Measurements from ENCODE around the gene CEP72.
"Not testable (repeated sequence)": the region's sequence is repeated elsewhere in the genome, so short reads cannot be mapped to it uniquely, and the experiment has no call there.

CEP72 gene

DNA sequence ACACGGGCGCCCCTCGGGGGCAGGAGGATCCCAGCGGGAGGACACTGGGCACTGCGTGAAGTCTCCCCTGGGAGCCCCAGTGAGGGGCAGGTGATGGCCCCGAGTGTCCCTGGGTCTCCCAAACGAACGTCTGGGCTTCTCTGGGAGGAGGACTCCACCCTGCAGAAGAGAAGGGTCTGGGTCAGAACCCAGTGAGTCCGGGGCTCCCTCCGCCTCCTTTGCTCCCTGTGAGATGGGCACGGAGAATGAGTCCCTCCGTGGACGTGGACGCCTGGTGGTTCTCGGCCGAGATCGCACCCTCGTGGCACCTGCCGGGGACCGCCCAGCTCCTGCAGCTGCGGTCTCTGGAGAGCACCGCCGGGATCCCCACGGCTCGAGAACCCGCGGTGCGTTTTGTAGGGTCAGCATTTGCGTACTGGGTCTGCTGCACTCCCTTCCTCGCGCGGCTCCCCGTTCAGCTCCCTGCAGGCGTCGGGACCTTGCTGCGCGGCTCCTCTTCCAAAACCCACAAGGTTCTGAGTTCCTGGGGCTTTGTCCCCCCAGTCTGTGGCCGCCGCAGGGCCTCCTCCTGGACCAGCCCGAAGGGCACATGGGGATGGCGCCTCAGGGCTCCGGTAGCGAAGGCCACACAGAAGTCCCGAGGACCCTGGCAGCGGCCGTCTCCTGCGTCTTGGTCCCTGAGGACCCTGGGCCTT, 10.2 kb upstream of the CEP72 start:
- no peak for DNase-seq

DNA sequence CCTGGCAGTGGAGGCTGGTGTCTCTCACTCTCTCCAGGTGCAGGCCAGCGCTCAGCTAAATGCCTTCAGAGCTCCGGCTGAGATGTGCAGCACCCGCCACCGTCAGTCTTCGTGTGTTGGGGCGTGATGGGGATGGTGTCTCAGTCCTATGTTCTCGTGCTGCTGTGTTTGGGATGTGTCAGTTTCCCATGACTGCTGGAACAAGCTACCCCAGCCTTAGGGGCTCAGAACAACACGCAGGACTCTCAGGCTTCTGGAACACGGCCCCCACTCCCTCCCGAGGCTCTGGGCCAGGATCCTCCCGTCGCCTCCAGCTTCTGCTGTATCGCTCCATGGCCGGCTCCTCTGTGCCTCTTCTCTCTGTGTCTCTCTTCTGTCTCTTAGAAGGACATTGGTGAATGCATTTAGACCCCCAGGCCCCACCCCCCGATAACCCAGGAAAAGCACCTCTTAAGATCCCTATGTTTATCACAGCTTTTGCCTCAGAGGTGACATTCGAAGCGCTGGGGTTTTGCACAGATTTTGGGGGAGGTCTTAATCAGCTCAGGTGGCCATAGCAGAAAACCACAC, 9.6 kb upstream of the CEP72 start:
- no peak for DNase-seq

DNA sequence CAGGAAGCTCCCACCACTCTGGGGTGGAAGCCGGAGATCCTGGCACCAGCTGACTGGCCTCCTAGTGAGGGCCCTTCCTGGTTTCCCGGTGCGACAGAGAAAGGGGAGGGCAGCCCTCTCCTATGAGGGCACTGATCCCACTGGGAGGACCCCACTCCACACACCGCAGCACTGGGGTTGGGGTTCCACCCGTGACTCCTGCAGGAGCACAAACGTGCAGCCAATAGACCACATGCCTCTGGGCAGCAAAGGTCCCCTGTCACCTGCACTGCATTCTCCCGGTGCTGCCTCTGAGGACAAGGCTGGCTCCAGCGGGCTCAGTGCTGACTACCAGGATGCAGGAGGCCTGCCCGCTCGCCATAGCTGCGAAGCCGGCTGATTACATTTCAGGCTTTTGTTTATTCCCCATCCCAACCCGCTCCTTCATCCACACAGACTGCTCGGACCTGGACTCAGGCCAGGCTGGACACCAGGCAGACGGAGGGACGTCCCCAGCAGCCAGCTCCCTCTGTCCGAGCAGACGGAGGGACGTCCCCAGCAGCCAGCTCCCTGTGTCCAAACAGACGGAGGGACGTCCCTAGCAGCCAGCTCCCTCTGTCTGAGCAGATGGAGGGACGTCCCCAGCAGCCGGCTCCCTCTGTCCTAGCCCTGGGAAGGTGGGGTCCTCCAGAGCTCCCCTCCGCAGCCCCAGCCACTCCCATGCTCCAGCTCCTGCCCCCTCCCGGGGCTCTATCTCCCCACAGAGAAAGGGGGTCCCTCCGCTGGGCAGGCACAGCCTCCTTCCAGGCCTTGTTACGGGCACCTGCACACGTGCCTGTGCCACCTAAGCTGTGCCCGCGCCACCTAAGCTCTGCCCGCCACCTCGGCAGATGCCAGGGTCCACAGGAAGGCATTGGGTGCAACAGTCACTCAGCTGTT, 8.8 kb upstream of the CEP72 start:
- DNase-seq, result no peak

DNA sequence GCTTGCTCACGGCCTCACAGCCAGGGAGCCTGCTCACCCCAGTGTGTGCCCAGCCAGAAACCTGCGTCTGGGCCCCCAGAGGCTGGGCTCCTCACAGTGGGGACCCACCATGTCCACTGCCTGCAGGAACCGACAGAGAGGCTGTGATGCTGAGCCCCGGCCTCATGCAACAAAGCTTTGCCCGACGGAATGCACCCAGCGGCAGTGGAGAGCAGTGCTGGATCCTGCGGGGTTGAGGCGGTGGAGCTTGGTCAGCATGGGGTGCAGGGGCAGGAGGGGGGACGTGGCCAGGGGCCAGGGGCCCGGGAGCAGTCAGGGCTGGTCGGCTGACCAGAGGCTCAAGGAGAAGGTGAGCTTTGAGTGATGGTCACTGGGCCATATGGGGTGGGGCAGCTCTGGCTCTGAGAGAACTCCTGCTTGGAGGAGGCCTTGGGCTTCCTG, 7.7 kb upstream of the CEP72 start:
- DNase-seq, result no peak

DNA sequence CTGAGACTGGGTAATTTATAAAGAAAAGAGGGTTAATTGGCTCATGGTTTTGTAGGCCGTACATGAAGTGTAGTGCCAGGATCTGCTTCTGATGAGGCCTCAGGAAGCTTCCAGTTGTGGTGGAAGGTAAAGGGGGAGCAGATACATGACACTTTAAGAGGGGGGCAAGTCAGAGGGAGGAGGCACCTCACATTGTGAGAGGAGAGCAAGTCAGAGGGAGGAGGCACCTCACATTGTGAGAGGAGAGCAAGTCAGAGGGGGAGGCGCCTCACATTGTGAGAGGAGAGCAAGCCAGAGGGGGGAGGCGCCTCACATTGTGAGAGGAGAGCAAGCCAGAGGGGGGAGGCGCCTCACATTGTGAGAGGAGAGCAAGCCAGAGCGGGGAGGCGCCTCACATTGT, 7.0 kb upstream of the CEP72 start:
- DNase-seq, result not testable (repeated sequence)

DNA sequence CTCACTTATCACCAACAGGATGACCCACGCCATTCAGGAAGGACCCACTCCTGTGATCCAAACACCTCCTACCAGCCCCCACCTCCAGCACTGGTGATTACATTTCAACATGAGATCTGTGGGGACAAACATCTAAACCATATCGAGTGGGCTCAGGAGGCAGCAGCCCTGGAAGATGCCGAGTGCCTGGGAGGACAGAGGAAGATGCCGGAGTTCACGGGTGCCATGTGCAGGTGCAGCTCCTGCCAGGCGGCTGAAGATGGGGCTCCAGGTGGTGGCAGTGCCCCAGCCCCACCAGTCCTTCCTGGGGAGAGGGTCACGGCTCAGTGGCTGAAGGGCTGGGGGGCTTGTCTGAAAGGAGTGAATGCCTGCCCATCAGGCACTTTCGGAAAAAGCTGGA, 6.1 kb upstream of the CEP72 start:
- DNase-seq, result no peak

DNA sequence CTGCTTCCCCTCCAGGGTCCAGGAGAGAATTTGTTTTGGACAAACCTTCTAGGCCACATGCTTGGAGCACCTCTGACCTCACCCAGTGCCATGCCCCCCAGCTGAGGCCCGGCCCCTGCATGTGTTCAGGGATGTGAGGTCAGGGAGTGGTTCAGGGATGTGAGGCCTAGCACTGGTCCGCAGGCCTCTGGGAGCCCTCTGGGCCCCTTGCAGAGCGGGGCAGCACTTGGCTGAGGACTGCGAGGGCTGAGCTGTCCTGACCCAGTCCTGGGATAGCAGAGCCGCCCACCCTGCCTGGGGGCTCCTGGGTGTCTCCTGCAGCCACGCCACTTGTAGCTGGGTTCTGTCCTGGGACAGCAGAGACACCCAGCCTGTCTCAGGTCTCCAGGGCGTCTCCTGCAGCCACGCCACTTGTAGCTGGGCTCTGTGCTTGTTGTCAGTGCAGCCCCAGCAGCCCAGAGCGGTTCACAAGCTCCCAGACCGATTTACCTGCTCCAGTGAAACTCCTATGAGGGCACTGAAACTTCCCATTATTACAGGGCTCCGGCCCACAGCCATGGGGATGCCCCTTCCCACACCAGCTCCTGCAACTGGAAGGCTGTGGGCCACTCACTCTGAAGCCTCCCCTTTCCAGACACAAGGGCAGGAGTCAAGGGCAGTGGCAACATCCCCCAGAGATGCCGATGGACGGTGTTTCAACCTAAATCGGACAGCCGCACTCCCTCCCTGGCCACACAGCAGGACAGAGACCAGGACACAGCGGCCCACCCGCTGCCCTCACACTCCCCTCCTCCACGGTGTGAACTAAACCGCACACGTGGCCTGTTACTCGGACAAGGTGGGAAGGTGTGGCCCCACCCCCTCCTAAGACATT, 5.4 kb upstream of the CEP72 start:
- no peak for DNase-seq

DNA sequence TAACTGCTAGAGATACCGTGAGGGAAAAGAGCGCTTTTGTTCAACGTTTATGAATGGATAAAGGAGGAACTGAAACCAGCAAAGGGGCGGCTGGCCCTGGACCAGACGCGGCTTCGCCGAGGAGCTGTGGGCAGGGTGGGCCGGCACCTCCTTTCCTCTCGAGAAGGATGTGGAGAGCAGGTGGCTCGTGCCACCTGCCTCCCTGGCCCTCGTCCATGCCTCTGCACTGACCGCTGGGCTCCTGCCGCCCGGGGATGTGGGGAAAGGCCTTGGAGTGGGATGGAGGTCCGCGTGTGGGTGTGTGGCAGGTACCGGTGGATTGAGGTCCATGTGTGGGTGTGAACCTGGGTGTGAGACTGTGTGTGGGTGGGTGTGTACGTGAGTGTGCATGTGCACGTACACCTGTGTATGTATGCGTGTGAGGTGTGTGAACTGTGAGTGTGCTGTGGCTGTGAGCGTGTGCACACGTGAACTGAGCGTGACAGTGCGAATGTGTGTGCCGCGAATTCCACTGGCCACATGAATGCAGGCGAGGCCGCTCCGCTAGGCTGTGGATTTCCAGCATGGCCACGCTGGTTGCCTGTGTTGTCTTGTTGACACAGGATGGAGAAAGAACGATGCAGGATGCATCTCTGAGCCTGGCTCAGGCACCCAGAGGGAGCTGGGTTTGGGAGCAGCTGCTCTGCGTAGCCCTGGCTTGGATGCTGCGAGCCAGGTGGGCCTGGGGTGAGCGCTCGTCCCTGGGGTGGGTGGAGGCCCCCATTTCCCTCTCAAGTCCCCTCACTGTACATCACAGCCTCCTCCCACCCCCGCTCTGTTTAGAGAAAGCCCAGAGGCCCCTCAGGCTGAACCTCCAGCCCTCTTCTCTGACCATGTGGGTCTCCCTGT, 4.4 kb upstream of the CEP72 start:
- no peak for DNase-seq

DNA sequence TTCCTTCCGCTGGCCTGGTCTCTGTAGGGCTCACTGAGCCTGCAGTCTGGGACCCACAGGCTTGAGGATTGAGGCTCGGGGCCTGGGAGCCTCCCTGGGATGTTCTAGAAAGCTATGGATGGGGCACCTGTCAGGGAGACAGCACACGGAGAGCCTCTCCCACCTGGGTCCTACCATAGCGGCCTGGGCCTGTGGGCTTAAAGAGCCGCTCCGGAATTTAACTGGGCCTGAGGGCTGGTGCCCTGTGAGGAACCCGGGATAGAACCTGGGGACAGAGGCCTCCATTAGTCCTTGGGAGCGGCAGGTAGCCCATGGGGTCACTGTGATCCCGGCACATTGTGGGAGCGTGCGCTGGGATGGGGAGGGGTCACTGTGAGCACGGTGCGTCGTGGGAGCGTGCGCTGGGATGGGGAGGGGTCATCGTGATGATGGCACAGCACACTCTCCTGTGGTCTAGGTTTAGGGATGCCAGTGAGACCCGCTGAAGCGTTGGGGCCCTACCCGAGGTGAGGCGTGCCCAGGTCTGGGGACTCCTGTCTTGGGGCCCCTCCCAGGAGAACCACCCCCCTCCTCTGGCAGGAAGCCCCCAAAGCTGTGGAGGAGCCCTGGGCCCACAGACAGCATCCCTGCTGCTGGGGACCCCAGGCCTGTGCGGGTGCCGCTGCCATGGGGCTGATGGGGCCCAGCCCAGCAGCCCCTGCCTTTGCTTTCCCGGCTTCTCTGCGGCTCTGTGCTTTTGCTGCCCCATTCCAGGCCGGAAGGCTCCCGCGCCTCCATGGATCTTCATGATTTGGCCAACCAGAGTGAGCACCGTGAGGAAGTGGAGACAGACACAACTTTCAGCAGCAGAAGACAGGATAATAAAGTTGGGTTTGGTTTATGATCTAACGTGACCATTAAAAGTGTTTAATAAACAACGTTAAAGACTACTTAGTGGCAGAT, 3.4 kb upstream of the CEP72 start:
- no peak for DNase-seq

DNA sequence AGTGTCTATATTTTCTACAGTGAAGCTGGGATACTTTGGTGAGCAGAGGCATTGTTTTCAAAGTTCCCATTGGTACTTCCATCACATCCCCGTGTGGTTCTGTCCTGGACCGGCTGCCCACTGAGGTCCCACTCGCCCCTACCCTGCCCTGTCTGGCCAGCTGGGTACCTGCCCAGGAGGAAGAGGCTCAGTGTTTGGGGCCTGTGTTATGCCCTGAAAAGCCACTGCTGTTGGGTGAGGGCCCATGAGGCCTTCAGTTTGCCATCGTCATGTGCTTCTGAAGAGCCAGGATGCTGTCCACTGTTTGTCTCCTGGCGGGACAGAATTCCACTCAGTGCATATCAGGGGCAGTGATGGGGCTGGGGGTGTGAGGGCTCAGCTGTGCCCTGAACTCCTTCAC, 2.6 kb upstream of the CEP72 start:
- DNase-seq, result no peak

DNA sequence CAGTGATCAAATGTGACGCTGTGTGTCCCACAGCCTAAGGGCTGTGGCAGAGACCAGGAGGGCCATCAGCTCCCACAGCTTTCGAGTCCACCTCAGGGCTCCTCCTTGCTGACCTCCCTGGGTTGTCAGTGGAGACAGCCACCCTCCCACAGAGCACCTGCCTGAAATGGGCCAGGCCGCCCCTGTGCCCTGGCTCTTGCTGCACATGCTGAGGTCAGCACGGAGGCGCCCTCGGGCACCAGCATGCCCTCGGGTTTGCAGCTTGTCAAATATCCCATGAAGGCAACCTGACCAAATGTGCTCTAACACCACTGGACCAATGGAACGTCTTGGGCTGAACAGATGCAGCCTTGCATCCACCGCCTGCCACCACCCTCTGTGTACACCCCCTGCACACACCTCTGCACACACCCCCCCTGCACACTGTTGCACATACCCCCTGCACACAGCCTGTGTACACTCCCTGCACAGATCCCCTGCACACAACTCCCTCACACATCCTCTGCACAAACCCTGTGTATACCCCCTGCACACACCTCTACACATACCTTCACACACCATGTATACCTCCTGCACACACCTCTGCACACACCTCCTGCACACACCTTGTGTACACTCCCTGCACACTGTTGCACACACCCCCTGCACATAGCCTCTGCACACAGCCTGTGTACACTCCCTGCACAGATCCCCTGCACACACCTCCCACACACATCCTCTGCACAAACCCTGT, 2.0 kb upstream of the CEP72 start:
- no peak for DNase-seq

DNA sequence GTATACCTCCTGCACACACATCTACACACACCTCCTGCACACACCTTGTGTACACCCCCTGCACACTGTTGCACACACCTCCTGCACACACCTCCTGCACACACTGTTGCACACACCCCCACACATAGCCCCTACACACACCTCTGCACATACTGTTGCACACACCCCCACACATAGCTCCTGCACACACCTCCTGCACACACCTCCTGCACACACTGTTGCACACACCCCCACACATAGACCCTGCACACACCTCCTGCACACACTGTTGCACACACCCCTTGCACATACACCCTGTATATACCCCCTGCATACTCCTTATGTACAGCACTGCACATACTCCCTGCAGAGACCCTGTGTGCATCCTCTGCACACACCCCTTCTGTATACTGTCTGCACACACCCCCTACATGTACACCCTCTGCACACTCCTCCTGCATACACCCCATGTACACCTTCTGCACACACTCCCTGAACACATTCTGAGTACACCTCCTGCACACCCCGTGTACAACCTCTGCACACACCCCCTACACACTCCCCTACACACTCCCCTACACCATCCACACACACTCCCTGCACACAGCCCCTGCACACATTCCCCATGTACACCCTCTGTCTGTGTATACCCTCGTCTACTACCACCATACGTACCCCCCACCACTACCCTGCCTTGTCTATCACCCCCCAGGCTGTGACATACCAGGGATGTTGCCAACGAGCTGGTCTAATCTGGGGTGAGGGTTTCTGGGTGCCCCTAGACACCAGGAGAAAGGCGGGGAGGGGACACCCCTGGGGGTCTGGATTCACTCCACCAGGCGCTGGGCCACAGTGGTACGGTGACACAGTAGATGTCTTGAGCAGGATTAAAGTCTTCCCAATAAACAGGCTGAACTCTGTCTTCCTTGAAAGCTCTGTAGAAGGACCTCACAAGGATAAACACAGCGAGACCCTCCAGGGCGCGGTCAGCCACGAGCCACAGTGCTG, 1.1 kb upstream of the CEP72 start:
- DNase-seq, result no peak

DNA sequence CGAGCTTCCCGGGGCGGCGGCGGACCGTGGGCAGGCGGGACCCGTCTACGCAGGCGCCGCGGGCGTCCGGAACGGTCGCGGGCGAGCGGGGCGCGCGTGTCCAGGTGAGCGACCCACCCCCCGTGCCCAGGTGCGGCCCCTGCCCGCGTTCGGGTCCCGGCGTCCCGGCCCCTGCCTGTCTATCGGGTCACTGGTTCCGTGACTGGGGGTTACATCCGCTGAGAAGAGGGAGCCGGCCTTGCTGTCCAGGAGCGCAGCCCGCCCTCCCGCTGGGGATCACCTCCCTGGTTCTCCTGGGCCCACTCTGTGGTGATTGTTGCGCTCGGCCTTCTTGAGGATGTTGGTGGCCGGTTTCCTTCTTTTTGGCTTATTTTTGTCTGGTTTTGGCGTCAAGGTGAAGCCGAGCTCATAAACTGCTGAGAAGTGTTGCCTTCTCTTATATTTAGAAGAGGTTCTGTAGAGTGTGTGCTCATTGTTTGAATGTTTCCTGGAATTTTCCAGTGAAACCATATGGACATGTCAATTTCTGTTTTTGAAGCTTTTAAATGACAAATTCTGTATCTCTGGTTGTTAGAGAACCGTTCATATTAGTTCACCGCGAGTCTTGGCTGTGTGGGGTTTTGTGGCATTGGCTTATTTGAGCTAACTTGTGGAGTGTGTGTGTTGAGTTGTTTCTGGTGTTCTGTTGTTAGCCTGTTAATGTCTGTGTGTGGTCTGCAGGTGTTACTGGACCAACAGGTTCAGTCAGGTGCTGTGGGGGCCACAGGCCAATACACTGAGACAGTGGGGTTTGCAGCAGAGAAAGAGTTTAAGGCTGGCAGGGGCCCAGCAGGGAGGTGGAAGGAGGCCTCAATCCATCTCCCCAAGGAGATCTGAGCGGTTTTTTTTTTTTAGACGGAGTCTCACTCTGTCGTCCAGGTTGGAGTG, 621 bp downstream of the CEP72 start:
- DNase-seq, result no peak

DNA sequence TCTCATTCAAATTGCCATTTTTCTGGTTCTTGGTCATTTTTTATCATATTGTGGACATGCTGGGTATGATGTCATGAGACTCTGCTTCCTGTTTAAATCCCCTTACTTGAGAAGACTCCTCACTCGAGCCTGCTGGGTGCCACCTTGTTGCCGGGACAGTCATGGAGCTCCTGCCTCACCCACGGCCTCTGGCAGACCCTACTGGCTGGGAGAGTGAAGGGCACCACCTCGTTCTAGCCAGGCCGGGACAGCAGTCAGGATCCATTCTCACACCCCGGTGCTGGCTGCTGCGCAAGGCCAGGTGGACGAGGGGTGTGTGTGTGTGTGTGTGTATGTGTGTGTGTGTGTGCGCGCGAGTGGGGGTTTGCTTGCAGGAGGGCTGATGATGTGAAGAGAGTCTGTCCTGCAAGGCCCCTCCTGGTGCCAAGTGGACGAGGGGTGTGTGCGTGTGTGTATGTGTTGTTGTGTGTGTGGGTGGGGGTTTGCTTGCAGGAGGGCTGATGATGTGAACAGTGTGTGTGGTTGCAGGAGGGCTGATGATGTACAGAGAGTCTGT, 4.4 kb downstream of the CEP72 start:
- DNase-seq, result no peak

DNA sequence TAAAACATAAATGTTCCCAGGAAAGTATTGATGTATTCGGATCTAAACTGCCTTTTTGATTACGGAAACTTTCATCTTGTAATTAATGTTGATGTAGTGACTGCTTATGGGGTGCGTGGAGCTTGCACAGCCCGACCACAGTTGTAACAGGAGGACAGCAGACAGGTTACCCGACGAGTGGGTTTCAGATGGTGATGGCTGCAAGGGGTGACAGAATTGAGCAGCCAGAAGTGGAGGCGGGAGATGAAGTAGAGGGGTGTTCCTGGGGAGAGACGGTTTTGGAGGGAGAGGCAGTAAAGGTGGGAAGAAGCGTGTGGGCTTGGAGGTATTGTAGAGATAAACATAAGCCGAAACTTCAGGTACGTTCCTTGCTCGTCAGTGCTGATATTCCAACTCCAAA, 5.8 kb downstream of the CEP72 start:
- DNase-seq, result no peak

DNA sequence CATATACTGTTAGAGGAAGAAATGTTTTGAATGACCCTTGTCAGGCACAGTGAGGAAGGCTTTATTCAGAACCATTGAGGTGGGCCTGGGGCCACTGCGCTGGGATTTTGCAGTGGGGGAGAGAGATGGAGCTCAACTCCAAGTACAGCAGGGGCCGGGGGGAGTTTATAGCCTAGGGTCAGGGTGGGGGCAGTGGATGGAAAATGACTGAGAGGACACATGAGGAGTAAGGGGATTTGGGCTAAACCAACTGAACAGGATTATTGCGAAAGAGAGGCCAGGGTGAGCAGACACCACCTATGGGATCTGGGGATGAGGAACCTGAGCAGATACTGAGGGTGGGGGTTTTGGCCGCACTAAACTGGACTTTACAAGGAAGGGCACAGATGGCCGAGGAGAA, 6.3 kb downstream of the CEP72 start:
- DNase-seq, result no peak

DNA sequence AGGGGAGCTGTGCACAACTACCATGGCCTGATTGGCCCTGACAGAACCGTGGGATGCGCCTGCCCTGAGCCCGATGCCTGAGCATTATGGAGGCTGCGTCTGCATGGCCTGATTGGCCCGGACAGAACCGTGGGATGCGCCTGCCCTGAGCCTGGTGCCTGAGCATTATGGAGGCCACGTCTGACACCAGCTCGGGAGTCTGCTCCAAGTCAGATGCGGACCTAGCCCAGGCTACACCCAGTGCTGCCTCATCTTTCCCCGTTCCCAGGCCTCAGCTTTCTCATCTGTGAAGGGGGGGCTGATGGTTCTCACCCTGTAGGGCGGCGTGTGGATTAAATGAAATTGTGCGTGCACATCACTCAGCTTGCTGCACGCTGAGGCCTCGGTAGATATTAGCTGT, 7.3 kb downstream of the CEP72 start:
- DNase-seq, result peak; percentile 1

Data from activated T-cell treated with anti-CD3 and anti-CD28 coated beads, Interleukin-2, amount 50 U/mL, for 1 hour (primary cell).